ENCODE results near the gene ARHGAP29.

DNA sequence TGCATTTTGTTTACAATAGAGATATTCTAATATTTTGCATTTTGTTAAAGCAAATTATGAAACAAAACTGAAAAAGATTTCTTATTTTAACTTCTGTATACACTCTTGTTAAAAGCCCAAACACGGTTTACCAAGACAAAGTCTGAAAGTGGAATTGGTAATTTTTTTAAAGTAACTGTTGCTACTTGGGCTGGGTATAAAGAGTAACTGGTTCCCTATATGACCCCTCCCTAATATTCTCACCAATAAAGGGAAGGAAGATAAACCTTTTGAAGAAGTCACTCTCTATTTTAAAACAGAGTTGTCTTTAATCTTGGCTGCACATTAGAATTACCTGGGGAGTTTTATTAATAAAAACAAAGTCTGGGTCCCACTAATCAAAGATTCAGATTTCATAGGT, 27.4 kb downstream of the ARHGAP29 start:
- no peak for TF ChIP-seq EZH2 (IDR thresholded peaks at IDR 0.05; ENCODE audit: low read depth)
- TF ChIP-seq CTCF (conservative IDR thresholded peaks at IDR 0.05) = no peak
